Transverse colon (tissue), 4 donors: ENCODE data around the gene EPS8.
"Not testable (repeated sequence)": the region's sequence is repeated elsewhere in the genome, so short reads cannot be mapped to it uniquely, and the experiment has no call there.

Source experiments
- CTCF ChIP-seq, 5 experiments: fragments of 200-600 bp in 3 of 5; fragments of 450-650 bp in 2 of 5; sonication (generic) in 3 of 5; IDR thresholded peaks; 1 replicate in 2 of 5; 2 replicates in 3 of 5; pipeline ENCODE4 v1.5.1; 2016 to 2017; ENCODE audit warnings: antibody characterized with exemption in 5 of 5, inconsistent platforms in 3 of 5, mild to moderate bottlenecking in 2 of 5, moderate library complexity in 1 of 5
- EP300 ChIP-seq: sonication (generic); formaldehyde crosslinking; IDR thresholded peaks from one replicate; pipeline ENCODE4 v1.6.1; 2017; ENCODE audit warnings: antibody characterized with exemption, low read depth
- POLR2A ChIP-seq: fragments of 450-650 bp; IDR thresholded peaks from one replicate; pipeline ENCODE4 v1.6.1; 2016; ENCODE audit warnings: antibody characterized with exemption, mild to moderate bottlenecking, moderate library complexity
- POLR2AphosphoS5 ChIP-seq, 3 donors: sonication (generic); formaldehyde crosslinking; IDR thresholded peaks; one replicate each; pipeline ENCODE4 v1.6.1; 2016; ENCODE audit warnings: antibody characterized with exemption in 3 of 3

GRCh38 chr12:15762162-15762561 is 27.0 kb downstream of the EPS8 start:
- not testable (repeated sequence) for TF ChIP-seq CTCF (IDR thresholded peaks at IDR 0.05); POLR2A; EP300; POLR2AphosphoS5 (IDR thresholded peaks at IDR 0.05)
